NCI-H345 treated with DMSO at 0.1 percent for 48 hours (cell line): Measurements from ENCODE around the gene BRCA1.

ENCODE experiments used
- DNase-seq: peaks from one replicate; lab custom pipeline; 2025; ENCODE audit not compliant: unreplicated experiment; lab: John Stamatoyannopoulos, UW

BRCA1 gene

DNA sequence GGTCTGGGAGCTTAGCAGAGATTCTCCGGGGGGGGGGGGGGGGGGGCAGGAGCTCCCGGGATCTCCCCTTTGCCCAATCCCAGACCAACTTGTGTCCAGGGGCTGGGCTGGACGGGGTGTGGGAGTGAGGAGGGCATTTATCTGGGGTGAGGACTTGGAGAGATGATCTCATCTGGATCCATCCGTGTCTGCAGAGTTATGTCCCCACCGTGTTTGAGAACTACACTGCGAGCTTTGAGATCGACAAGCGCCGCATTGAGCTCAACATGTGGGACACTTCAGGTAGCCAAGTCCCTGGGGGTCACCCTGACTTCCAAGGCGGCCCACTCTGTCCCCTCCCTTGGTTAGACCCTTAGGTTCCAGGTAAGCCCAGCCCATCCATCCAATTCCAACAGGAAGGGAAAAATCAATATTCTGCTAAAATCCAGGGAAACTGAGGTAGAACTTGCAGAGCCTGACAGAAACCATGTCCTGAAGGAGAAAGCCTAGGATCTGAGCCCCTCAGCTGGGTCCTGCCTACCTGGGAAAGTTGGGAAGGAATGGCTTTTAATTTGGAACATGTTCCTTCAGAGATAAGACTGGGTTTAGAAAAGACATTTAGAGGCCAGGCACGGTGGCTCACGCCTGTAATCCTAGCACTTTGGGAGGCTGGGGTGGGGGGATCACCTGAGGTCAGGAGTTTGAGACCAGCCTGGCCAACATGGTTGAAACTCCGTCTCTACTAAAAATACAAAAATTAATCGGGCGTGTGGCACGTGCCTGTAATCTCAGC, 99.2 kb downstream of the BRCA1 start:
- DNase-seq: no peak

DNA sequence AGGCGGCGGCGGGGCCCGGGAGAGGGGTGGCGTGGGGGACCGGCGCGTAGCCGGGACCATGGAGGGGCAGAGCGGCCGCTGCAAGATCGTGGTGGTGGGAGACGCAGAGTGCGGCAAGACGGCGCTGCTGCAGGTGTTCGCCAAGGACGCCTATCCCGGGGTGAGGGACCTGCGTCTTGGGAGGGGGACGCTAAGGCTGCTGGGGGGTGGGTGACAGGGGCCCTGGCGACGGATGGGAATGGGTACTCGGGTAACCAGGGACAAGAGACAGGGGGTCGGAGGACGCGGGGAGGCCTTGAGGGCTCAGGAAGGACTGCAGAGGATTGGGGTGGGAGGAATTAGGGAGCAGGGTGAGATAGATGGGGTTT, 99.9 kb downstream of the BRCA1 start:
- no peak for DNase-seq

DNA sequence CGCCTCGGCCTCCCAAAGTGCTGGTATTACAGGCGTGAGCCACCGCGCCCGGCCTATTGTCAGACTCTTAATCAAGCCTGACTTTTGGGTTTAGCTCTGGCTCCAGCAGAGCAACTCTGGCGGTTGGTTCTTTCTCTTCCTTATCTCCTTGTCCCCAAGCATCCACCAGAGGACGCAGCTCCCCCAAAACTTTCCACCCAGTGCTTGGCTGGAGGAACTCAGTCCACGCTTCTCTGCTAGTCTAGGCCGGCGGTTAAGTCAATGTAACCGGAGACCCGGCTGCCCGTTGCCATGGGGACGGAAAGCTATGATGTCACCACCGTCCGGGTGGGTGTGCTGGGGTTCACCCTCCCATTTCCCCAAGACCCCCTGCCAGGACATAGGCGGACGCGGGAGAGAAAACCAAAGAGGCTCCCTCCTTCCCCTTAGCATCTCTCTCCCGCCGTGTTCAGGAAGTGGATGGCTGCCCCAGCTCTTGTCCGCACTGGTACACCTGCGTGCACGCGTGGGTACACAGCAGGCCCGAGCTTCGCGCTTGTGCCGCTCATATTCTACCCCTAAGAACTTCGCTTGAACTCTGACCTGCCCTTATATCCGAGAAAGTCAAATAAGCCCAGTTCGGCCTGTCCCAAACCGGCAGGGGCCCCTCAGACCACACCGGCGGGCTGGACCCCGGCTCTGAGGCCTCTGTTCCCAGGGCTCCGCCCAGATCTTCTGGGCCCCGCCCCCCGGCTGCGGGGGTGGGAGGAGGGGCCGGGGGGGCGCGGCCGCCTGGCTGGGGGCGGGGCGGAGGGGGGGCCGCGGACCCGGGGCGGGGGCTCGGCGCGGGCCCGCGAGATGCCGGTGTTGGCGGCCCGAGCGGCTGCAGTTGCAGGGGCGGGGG, 100.5 kb downstream of the BRCA1 start, which contains the start of gene RND2:
Gene RND2, plus strand, starts transcription at position 825 of the 883 bp plus-strand sequence. CDS start 117 bp downstream, outside the sequence.
- DNase-seq: peak; percentile 84

DNA sequence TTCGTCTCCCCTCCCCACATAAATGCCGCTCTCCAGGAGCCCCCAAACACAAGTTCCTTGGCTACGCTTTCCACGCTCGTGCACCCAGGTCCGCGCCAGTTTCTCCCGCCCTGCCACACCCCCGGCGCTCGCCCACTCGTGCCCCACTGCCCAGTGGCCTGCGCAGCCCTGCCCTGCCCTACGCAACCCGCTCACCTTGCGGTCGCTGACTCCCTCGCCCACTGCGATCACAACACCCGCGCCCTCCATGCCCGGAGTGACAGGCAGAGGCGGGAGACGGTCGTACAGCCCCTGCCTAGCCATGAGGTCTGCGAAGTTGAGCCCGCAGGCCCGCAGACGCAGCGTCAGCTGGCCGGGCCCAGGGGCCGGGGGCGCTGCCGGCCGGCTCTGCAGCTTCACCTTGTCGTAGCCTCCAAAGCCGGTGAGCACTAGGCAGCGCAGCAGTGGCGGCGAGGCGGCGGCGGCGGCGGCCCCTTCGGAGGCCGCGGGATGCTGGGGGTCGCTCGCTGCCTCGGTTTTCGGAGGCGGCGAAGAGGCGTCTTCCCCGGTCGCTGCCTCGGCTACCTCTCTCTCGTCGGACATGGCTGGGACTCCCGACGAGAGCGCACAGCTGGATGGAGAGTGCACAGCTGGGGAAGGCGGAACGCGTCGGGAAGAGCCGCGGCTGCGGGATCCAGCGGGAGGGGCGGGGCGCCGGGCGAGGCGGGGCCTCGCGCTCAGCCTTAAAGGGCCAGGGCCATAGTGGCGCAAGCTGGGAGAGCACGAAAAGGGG, 103.2 kb downstream of the BRCA1 start, which contains the start of gene VAT1:
Gene VAT1, minus strand, starts transcription at position 645 of the 772 bp plus-strand sequence. Its CDS starts 63 bp downstream, at position 582.
- peak; percentile 78 for DNase-seq

DNA sequence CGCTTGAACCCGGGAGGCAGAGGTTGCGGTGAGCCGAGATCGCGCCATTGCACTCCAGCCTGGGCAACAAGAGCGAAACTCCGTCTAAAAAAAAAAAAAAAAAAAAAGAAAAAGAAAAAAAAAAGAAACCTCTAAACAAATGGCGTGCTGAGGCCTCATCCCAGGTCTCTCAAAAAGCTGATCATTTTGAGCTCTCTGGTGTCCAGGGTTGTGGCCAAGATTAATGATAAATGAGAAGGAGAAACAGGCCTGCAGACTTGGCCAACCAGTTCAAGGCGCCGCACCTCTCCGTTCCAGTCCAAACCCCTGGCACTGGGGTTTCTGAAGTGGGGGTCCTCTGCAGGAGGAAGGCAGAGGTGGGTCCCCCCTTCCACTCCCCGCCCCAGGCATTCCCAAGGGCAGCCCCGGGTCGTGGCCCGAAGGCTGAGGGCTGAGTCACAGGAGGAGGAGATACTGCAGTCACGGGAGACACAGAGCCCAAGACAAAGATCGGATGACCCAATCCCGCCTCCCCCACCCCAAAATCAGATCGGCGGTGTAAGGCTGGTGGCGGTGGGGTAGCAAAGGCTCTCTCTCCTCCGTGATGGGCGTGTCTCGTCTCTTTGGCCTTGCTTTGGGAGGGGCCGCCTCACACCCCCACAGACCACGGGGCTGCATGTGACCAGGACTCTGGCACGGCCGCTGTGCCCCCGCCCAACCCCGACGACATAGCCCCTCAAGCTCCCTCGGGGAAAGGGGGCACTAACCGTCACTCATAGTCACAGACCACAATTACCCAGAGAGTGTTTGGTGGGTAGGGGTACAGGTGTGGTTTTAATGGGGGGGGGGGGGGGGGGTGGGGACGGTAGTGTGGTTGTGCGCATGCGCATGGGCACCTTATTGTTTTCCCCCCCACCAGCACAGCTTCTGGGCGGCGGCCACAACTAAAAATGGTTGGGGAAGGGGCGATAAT, 104.1 kb downstream of the BRCA1 start:
- DNase-seq: peak; percentile 13

DNA sequence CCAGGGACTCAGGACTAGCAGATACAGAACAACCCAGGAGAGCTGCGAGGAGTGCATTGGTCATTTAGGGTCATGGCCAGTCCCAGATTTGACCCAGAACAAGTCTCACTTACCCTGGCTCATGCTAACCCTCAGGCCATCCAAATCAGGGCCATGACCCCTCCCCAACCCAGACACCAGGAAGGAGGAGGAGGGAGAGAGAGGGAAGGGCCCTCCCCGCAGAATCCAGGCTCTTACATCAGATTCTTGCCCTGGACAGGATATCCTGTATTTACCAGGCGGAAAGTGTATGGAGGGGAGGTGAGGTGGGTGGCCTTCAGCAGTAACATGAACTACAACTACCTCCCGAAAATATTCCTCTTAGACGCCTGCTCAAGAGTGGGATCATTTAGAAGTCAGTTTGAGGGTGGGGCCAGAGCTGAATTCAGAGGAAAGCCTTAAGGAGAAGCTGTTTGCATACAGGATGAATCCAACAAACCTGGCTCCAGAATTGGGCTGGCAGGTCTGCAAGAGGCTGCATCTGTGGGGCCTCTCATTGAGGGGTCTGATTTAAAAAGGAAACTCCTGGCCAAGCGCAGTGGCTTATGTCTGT, 105.0 kb downstream of the BRCA1 start:
- DNase-seq: no peak

DNA sequence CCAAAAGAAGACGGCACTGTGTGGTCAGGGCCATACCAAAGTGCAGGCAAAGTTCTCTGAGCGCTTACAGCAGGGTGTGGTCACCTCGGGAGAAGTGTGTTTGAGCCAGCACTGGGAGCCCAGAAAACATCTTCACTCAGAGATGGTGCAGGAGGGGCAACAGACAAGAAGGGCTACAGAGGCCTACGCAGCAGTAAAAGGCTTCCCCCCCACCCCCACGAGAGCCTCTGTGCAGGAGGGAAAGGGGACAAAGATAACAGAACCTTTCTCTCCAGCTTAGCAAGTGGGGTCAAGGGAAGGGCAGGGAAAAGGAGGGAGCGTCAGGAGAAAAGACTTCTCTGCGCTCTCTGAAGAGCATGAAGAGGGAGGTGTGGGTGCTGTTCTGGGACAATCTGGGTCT, 105.7 kb downstream of the BRCA1 start:
- DNase-seq: no peak

DNA sequence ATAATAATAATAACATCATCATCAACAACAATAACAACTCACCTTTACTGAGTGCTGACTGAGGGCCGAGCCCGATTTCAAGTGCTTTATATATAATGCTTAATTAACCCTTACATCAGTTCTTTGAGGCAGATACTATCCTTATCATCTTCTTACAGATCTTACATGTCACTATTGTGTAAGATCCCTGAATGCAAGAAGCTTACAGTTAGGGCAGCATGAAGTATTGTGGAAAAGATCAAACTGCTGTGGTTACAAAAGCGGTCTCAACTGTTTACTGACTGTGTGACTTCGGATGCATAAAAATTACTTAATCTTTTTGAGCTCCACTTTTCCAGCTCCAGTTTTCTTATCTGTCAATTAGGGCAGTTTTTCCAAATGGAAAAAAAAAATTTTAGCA, 106.2 kb downstream of the BRCA1 start:
- no peak for DNase-seq

DNA sequence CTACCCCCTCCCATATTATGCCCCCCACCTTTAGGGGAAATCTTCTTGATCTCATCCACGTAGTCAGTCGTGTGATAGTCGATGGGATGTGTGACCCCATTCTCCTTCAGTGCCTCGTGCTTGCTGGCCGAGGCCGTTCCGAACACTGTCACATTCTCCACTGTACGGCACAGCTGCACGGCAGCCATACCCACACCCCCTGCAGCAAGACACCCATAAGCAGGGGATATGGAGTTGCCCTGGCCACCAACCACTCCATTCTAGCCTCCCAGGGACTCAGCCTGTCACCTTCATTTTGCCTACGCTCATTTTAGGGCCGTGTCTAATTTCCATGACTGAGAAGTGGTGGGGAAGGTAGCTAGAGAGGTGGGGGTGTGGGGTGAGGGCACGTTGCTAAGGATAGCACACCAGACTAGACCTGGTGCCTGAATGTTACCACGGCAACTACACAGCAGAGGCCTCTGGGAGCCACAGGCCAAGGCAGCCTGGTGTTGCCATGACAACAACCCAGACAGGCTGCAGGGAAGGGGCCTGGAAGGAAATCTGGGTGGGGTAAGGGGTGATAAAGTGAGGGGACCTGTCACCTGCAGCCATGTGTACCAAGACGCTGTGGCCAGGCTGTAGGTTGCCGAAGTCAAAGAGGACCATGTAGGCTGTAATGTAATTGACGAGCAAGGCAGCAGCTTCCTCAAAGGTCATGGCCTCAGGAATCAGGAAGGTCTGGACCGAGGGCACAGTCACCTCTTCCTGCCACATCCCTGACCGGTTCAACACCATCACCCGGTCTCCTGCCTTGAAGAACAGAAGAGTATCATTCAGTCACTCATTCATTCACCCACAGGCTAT, 106.9 kb downstream of the BRCA1 start:
- no peak for DNase-seq

DNA sequence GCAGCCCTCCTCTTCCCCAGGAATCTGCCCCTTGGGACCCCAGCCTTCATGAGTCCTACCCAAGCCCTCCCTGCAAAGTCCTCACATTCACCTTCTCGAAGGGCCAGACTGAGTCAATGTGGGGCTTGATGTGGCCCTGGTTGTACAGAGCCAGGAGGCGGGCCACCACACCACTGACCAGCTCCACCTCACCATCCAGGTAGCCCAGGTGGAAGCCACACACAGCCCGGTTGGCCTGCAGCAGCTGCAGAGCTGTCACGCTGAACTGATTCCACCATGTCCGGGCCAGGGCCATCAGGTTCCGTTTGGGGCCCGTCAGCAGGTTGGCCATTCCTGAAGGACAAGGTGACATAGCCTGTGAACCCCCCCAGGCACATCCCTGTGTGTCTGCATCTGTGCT, 108.9 kb downstream of the BRCA1 start:
- no peak for DNase-seq

DNA sequence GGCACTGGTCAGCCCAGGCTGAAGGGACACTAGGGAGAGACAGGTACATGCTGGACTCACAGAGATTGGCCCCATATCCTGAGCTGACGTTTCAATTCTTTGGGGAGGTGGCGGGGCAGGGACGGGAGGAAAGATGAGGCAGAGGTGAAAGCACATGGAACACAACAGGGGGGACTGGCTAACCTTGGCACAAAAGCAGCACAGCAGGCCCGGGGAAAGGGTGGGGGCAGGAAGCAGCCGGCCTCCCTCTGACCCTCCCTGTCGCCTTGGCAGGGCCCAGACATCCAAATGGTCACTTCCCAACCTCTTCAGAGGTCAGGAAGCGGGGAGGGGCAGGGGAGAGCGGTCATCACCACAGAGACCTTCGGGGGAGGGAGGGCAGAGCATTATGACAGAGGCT, 109.6 kb downstream of the BRCA1 start:
- DNase-seq: no peak

DNA sequence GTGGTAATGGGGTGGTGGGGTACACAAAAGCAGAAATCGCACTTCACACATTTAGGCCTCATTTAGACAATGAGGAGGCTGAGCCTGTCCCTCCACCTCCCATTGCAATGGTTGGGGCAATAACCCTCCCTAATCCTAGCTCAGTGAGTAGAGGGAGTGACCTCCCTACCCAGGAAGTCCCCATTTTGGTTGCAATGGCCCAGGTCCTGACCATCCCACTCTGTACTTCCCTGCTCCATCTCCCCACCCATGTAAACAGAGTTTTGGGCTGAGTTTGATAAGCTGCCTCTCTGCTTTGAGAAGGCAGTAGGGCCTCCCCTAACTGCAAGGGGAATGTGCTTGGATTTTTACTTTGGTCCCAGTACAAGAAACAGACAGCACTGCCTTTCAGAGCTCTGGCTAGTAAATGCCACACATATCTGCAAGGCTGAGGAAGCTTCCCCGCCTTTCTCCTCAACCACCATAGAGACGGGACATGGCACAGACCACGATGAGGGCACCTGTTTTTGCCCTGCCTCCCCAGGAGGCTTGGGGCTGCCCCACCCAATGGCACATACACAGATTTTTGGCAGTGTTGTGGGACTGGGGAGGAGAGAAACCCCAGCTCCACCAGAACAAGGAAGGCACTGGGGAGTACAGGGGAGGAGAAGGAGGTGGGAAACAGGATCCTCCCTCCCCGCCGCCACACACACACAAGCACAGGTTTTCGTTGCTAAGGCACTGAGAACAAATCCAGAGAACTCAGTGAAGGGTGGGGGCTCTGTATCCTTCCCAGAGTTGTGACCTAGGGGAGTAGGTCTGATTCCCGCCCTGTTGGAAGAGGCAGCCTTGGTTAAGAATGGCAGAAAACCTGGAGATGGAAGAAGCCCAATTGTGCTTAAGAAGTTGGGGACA, 110.3 kb downstream of the BRCA1 start:
- no peak for DNase-seq

DNA sequence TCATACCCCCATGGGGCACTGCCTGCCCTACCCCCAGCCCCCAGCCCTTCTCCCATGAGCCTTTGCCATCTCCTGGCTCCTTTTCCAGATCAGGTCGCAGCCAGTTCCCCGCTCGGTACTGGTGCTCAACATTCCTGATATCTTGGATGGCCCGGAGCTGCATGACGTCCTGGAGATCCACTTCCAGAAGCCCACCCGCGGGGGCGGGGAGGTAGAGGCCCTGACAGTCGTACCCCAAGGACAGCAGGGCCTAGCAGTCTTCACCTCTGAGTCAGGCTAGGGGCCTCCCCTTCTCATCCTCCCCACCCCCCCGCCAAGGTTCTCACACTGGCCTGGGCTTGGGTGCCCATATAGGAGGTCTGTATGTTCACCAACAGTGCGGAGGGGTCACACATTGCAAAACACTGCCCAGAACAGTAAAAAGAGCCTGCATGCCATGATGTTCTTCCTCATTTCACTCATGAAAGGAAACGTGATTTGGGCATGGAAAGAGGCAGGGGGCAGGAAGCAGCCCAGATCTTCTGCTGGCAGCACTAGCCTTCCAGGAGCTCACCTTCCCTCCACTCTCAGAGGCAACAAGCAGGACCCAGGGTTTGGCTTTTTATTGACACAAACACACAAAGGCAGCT, 111.0 kb downstream of the BRCA1 start:
- no peak for DNase-seq

DNA sequence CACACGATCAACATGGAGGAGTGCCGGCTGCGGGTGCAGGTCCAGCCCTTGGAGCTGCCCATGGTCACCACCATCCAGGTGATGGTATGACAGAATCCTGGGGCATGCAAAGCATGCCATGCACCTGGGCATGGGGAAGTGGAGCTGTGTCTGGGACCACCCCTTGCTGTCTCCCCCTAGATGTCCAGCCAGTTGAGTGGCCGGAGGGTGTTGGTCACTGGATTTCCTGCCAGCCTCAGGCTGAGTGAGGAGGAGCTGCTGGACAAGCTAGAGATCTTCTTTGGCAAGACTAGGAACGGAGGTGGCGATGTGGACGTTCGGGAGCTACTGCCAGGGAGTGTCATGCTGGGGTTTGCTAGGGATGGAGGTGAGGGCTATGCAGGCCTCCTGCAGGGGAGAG, 111.9 kb downstream of the BRCA1 start:
- DNase-seq: no peak

DNA sequence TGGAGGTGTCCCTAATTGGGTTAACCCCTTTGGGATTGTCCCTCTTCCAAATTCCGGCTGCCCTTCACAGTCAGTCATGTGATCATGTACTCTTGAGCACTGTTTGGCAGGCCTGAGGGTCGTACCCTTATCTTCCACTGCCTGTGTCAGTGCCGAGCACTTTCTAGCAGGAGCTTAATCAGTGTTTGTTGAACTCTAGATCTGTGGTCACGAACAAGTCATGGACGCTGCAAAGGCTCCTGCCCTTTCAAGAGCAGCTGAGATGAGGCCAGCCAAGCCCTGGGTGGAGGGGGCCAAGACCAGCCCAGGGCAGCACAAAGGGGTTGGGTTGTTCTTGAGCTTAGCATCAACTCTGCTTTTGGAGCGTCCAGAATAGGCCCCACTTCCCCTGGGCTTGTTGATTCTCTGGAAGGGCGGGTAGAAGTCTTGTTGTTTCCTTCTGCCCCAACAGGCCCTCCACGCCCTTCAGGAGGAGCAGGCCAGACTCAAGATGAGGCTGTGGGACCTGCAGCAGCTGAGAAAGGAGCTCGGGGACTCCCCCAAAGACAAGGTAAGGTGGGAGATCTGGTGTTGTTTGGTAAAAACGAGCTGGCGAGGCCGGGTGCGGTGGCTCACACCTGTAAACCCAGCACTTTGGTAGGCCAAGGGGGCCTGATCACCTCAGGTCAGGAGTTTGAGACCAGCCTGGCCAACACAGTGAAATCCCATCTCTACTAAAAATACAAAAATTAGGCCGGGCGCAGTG, 113.3 kb downstream of the BRCA1 start:
- no peak for DNase-seq

DNA sequence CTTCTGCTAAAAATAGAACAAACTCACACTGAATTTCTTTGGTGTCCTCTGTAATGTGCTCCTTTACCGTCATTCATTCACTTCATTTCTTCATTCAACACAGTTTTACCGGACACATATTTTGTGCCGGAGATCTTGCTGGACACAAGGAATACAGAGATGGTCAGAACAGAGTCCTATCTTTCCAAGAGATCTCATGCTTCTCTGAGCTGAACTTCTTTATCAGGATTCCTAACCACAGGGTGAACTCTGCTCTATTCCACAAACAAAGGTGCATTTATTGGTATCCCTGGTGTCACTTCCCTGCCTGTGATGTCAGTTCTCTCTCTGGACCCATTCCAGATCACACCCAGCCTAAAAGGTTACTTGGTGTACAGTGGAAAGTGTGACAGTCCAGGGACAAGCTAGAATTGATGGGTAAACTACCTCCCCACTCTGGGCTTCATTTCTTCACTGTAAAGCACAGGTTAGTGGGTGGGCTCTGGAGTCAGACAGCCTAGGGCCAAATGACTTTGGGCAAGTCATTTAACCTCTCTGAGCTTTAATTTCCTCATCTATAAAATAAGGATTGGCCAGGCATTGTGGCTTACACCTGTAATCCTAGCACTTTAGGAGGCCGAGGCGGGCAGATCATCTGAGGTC, 114.4 kb downstream of the BRCA1 start:
- no peak for DNase-seq
